NCI-H226 (cell line): Measurements from ENCODE around the gene B3GALT2.

ENCODE experiments used
- DNase-seq: peaks from one replicate; pipeline ENCODE4 v3.0.0-alpha.2; 2015

The B3GALT2 gene

DNA sequence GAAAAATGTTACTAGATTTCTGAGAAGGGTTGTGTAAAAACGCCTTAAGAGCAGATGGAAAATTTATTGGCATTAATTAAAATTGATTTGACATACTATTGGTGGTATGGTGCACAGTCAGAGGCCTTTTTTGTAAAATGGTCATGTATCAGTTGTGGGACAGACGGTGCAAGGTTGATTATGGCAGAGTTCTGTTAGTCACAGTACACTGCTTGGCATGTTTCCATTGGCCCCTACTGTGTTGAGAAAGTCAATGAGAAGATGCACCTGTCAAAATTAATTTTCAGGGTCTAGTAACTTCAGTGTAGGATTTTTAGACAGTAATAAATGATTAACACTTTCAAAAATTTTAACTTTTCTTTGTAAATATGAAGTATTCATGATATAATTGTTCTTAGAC lies 4.4 kb downstream of the B3GALT2 start:
- no peak for DNase-seq

DNA sequence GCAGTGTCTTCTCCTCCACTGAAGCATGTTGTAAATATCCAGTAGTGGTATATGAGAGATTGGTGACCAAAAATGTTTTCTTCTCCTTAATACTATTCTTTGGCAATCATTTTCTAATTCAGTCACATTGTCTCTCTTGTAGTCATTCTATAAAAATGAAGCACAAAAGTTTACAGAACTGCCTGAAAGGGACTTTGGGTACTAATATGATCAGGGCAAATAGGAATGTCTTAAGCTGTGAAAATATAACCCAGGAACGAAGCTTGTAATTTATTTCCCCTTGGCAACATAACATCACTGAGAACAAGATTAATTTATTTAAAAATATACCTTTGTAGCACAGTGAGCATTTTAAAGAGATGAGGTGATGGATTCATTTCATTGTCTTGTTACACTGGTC lies 4.9 kb downstream of the B3GALT2 start:
- DNase-seq: no peak

DNA sequence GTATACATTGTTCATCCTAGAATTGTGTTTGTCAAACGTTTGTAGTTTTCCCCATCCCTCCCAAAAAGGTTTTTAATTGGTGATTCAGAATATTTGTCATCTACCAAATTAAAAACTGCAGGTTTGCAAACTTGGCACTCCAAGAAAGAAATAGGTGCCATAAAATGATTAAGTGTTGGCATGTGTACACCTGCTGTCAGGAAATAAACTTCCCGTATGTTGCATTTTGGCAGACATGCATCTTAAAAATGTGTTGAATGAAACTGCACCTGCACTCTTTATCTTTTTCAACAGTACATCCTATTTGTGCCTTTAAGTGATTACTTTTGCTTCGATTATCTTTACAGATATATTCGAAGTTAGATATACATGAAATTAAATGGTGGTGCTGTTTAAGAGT lies 7.3 kb downstream of the B3GALT2 start:
- no peak for DNase-seq

DNA sequence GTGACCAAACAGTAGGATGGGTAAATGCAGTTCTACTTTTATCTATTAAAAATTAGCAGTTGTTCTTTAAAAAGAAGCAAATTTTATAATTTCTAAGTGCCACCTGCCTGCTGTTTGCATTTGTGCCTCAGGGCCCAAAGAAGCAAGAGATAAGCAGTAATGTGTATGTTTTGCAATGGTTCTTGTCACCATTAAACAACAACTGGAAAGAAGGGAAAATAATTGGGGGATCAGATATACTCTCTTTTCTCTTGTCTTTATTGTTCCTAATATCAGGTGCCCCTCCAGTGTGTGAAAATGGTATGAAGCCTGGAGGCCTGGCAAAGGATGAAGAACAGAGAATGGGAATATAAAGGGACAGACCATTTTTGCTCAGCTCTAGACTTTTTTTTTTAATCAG lies 9.6 kb downstream of the B3GALT2 start:
- DNase-seq: no peak

DNA sequence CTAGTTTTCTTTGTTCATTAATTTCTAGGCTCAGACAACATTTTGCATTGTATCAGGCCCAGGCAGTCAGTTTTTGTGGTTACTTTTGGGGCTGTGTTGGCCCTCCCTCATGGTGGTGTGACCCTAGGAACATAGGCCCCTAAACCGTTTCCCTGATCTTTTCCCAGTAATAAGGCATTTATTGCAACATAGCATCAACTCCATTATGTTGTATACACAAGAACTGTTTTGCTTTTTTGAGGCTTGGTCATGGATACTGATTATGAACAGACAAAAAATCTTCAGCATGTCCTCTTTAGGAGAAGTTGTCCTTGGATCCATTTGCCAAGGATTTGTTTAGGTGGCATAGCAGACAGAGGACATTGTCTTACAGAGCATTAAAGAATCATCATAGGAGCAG lies 10.3 kb downstream of the B3GALT2 start:
- no peak for DNase-seq

DNA sequence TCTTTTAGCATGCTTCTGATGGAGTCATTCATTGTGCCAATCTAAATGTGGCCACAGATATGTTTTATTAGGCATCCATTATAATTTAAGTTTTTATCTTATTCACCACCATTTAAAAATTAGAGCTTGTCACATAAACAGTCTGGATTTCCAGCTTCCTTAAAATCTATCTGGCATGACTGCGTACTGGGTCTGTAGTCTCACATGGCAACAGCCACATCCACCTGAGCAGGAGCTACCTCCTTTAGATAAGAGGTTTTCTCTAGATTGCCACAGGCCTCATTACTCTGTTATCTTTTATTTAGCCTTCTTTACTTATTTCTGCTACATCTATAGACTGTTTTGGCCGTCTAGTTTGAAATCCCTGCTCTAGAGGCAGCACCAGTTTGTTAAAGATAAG lies 29.1 kb downstream of the B3GALT2 start:
- DNase-seq: no peak

DNA sequence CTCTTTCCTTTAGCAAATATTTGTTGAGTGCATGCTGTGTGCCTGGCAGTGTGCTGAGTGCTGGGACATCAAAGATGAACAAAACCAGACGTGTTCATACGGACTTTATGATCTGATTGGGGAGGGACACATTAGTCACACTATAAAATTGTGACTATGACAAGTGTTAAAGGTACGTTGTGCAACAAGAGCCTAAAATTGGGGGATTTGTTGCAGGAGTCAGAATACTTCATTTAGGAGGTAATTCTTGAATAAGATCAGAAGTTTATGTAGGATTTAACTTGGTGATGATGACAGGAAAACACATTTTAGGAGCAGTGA lies 29.6 kb downstream of the B3GALT2 start:
- no peak for DNase-seq

DNA sequence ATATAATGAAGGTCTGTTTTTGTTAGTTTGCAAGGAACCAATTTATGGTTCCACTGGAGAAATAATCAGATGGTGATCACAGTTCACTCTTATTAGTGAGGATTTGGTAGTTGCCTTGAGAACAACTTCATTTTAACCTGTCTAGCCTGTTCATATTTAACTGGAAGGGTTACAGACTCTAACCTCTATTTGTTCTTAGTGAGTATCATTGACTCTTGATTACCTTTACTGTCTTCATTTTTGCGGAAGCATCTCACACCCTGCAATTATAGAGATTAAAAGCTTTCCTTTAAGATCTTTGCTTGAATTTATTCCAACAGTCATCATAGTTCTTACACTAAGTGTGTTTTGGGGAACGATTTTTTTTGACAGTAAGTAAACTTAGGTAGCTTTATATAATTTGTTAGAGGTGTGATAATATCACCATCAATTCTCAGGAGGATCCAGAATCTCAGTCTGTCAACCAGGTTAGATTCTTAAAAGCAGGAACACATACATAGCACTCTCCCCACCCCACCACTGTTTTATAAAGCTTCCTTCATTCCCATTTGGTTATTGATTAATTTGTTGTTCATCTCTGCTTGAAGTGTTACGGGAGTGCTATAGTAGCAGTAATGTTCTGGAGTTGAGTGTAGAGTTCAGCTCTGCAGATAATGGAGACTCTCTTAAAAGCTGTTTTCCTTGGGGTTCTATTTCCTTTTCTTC lies 30.1 kb downstream of the B3GALT2 start:
- no peak for DNase-seq

DNA sequence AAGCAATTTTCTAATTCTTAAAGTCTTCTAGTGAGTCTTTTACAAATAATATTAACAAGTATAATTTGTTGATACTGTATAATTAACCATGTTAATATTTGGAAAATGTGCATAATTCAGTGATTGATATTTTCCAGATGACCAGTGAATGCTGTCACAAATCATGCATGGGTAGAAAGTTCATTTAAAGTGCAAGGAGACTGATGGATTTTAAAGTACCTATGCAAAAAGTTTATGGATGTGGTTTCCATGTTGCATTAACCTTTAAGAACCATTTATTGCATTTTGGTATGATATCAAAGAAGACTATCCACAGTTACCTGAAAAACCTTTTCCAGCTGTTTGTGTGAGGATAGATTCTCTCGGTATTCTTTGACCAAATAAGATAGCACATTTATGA lies 41.4 kb downstream of the B3GALT2 start:
- DNase-seq: no peak

DNA sequence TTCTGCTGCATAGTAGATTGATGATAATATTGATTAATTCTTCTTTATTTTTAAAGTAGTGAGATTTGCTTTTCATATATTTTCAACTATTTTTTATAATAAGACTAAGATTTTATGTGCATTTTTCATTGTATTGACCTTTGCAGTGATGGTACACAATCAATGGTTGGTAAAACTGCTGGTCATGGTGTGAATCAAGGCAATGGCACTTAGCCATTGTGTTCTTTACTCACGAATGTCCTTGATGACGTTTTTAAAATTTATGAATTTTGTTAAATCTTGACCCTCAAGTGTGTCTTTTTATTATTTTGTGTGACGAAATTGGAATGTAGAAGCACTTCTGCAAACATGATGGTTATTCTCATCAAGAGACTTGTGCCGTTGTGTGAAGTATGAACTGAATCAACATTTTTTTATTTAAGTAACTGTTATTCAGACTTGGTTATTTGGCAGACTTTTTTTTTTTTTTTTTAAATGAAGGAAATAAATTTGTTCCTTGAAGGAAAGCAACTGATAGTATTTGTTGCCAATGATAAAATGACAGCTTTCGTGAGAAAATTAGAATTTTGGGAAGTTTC lies 42.0 kb downstream of the B3GALT2 start:
- no peak for DNase-seq

DNA sequence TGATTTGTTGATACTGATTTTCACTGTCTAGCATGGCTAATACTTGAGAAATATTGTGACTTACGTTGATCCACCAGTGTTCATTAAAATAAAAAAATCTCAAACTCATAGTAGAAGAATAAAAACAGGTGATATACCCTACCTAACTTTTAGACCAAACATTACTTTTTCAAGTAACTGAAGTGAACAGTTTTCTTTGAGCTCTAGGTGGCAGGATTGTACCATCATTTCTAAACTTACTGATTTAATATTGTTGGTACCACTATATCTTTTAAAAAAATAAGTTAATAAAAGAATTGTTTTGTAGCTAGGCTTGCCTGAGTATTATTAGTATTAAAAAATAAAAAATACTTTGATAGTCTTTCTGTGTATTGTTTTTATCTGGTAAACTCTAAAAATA lies 43.1 kb downstream of the B3GALT2 start:
- DNase-seq: no peak

DNA sequence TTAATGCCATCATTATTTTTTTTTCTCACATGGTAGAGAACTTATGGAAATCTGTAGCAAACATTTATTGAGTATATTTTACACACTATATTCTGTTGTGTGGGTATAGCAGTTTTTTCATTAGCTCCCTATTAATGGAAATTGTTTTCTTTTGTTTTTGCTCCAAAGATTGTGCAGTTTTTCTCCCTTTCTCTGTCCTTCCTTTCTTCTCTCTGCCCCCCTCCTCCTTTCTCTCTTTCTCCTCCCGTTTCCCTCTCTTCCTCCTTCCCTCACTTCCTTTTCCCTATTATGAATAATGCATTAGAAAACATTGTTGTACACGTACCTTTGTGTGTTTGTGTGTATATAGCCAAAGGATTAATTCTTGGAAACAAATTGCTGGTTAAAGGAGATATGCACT lies 44.0 kb downstream of the B3GALT2 start:
- DNase-seq: no peak

DNA sequence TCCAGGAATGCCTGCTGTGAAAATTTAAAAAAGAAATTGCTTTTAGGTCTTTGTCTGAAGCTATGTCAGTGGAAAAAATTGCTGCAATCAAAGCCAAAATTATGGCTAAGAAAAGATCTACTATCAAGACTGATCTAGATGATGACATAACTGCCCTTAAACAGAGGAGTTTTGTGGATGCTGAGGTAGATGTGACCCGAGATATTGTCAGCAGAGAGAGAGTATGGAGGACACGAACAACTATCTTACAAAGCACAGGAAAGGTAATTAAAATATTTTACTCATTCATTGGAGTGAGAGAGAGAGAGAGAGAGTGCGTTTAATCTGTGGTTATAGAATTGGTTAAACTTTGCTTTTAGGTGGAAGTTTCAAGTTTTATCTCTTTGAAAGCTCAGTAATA lies 44.6 kb downstream of the B3GALT2 start:
- DNase-seq: no peak

DNA sequence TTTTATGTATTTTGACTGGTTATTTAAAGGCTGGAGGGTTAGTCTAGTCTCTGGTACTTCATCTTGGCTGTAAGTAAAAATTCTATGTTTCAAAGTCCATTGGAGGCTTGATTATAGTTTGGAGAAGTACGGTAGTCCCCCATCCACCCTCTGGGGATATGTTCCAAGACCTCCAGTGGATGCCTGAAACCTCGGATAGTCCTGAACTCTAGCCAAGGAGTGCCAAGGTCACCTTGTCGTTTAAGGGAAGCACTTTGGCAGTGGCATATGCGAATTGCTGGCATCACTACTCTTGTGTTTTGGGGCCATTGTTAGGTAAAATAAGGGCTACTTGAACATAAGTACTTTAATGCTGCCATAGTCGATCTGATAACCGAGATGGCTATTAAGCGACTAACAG lies 46.2 kb downstream of the B3GALT2 start:
- no peak for DNase-seq

DNA sequence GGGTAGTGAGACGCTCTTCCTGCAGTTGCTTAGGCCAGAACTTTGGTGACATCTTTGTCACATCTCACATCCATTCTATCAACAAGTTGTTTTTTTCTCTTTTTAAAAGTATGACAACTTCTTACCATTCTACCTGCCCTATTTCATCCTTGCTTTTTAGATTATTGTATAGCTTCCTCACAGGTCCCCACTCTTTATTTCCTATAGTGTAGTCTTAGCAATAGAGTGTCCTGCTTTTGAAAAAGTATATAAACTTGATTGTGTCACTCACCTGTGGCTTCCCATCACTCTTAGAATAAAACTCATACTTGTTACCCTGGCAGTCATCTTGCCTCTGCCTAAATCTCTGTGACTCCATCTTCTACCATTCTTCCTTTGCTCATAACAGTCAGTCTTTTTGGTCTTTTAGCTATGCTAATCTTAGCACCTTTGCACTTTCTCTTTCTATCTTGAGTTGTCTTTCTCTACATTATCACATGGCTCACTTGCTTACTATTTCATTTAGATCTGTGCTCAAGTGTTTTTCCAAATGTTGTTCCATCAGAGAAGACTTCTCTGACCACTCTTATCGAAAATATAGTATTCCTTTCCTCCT lies 55.0 kb downstream of the B3GALT2 start:
- DNase-seq: no peak
